ENCODE data around the gene PREPL.

Gene PREPL

GRCh38 chr2:44283116-44283666 lies 78.1 kb downstream of the PREPL start:
- no peak for TF ChIP-seq CTCF (IDR thresholded peaks at IDR 0.05; ENCODE audit: extremely low read depth, insufficient read depth, missing control alignments)
- in situ Hi-C loops (cut with MboI; ENCODE audit: low pct_unique_long_range_greater_than_20kb, low sequenced_read_pairs, unreplicated experiment) = no loop called here
- DNase-seq (ENCODE audit: low spot score) = no peak

GRCh38 chr2:44280869-44281268 lies 80.4 kb downstream of the PREPL start:
- in situ Hi-C loops (cut with MboI; ENCODE audit: low pct_unique_long_range_greater_than_20kb, low sequenced_read_pairs, unreplicated experiment) = no loop called here
- TF ChIP-seq CTCF (IDR thresholded peaks at IDR 0.05; ENCODE audit: extremely low read depth, insufficient read depth, missing control alignments) = no peak
- DNase-seq (ENCODE audit: low spot score) = no peak

GRCh38 chr2:44277541-44277940 lies 83.8 kb downstream of the PREPL start:
- no peak for TF ChIP-seq CTCF (IDR thresholded peaks at IDR 0.05; ENCODE audit: extremely low read depth, insufficient read depth, missing control alignments)
- DNase-seq (ENCODE audit: low spot score) = no peak
- in situ Hi-C loops (cut with MboI; ENCODE audit: low pct_unique_long_range_greater_than_20kb, low sequenced_read_pairs, unreplicated experiment) = no loop called here

- TF ChIP-seq CTCF (IDR thresholded peaks at IDR 0.05; ENCODE audit: extremely low read depth, insufficient read depth, missing control alignments) = no peak
- in situ Hi-C loops (cut with MboI; ENCODE audit: low pct_unique_long_range_greater_than_20kb, low sequenced_read_pairs, unreplicated experiment) = no loop called here
- DNase-seq (ENCODE audit: low spot score) = no peak
Measured at GRCh38 chr2:44275927-44276303, 85.4 kb downstream of the PREPL start.

- in situ Hi-C loops (cut with MboI; ENCODE audit: low pct_unique_long_range_greater_than_20kb, low sequenced_read_pairs, unreplicated experiment) = no loop called here
- DNase-seq (ENCODE audit: low spot score) = no peak
Measured at GRCh38 chr2:44273596-44273995, 87.7 kb downstream of the PREPL start.

GRCh38 chr2:44273076-44273475 lies 88.2 kb downstream of the PREPL start:
- DNase-seq (ENCODE audit: low spot score) = no peak
- no peak for TF ChIP-seq CTCF (IDR thresholded peaks at IDR 0.05; ENCODE audit: extremely low read depth, insufficient read depth, missing control alignments)
- in situ Hi-C loops (cut with MboI; ENCODE audit: low pct_unique_long_range_greater_than_20kb, low sequenced_read_pairs, unreplicated experiment) = no loop called here

More at GRCh38 chr2:44273596-44273995, 87.7 kb downstream of the PREPL start:
- no peak for TF ChIP-seq CTCF (IDR thresholded peaks at IDR 0.05; ENCODE audit: extremely low read depth, insufficient read depth, missing control alignments)

- no peak for DNase-seq (ENCODE audit: low spot score)
- no peak for TF ChIP-seq CTCF (IDR thresholded peaks at IDR 0.05; ENCODE audit: extremely low read depth, insufficient read depth, missing control alignments)
- in situ Hi-C loops (cut with MboI; ENCODE audit: low pct_unique_long_range_greater_than_20kb, low sequenced_read_pairs, unreplicated experiment) = no loop called here
Measured at GRCh38 chr2:44271296-44271695, 90.0 kb downstream of the PREPL start.

Measured in GM13977 (cell line).